ENCODE measurements around the gene ADAMTS20.

Gene ADAMTS20

GRCh38 chr12:43316520-43316919 lies 235.5 kb downstream of the ADAMTS20 start:
- Histone ChIP-seq H2BK12ac (ENCODE audit: low read length) (no peak overlapping the region), H3K23ac (ENCODE audit: low read depth, low read length, poor library complexity) (no peak overlapping the region), H2BK5ac (ENCODE audit: low read length) (no peak overlapping the region), H3K27ac (replicated peaks; ENCODE audit: low read length) (no peak overlapping the region), H3K27me3 (ENCODE audit: control insufficient read depth in 3 of 3, insufficient read depth in 3 of 3, low read depth in 1 of 3, low read length in 3 of 3) (no peaks in the 10 kb centered on the region), H3K4me2 (ENCODE audit: insufficient read depth, low read length, poor library complexity, severe bottlenecking) (no peak overlapping the region), H2AFZ (ENCODE audit: low read length) (no peak overlapping the region), H3K79me1 (ENCODE audit: low read depth, low read length) (no peaks in the 10 kb centered on the region), H3K9ac (ENCODE audit: low read depth, low read length, poor library complexity) (no peak overlapping the region), H3K4ac (ENCODE audit: low read length) (no peak overlapping the region), H2BK120ac (ENCODE audit: low read depth, low read length) (no peak overlapping the region), H4K91ac (ENCODE audit: low read depth, low read length, poor library complexity) (no peak overlapping the region), H3K4me3 (ENCODE audit: low read length in 2 of 2) (no peak overlapping the region), H3K14ac (ENCODE audit: low read length) (no peak overlapping the region), H3K18ac (ENCODE audit: low read length) (no peak overlapping the region), H3K4me1 (ENCODE audit: control insufficient read depth in 2 of 2, insufficient read depth in 1 of 2, low read depth in 1 of 2, low read length in 2 of 2) (peaks cover 0 to 2% of the 10 kb centered on the region in 2 donors), H3K36me3 (replicated peaks in 1 of 2; ENCODE audit: control insufficient read depth in 2 of 2, insufficient read depth in 2 of 2, low read length in 2 of 2) (no peaks in the 10 kb centered on the region), H2AK5ac (ENCODE audit: low read depth, low read length) (no peak overlapping the region), H4K8ac (ENCODE audit: low read depth, low read length) (no peak overlapping the region), H3K9me3 (replicated peaks in 1 of 2; ENCODE audit: control insufficient read depth in 2 of 2, insufficient read depth in 1 of 2, low read depth in 1 of 2, low read length in 2 of 2) (no peaks in the 10 kb centered on the region), H2BK15ac (ENCODE audit: low read length) (no peak overlapping the region)
- no peak for DNase-seq (ENCODE audit: low spot score)
- WGBS, 2 donors (ENCODE audit: extremely low coverage in 2 of 2, insufficient read length in 2 of 2, insufficient replicate concordance in 1 of 2): no CpG with 5 or more reads among the region's 1 CpG

- H3K4ac ChIP-seq (ENCODE audit: low read length): no peak overlapping the region
- H3K27ac ChIP-seq (replicated peaks; ENCODE audit: low read length): no peak overlapping the region
- H2BK15ac ChIP-seq (ENCODE audit: low read length): no peak overlapping the region
- H3K4me2 ChIP-seq (ENCODE audit: insufficient read depth, low read length, poor library complexity, severe bottlenecking): no peak overlapping the region
- no peak overlapping the region for H3K4me3 ChIP-seq (ENCODE audit: low read length in 2 of 2)
- no peaks in the 10 kb centered on the region for H3K36me3 ChIP-seq (replicated peaks in 1 of 2; ENCODE audit: control insufficient read depth in 2 of 2, insufficient read depth in 2 of 2, low read length in 2 of 2)
- H3K23ac ChIP-seq (ENCODE audit: low read depth, low read length, poor library complexity): no peak overlapping the region
- H2AFZ ChIP-seq (ENCODE audit: low read length): no peak overlapping the region
- H3K4me1 ChIP-seq (ENCODE audit: control insufficient read depth in 2 of 2, insufficient read depth in 1 of 2, low read depth in 1 of 2, low read length in 2 of 2): peaks cover 0 to 2% of the 10 kb centered on the region in 2 donors
- H2BK120ac ChIP-seq (ENCODE audit: low read depth, low read length): no peak overlapping the region
- H4K8ac ChIP-seq (ENCODE audit: low read depth, low read length): no peak overlapping the region
- H3K27me3 ChIP-seq (ENCODE audit: control insufficient read depth in 3 of 3, insufficient read depth in 3 of 3, low read depth in 1 of 3, low read length in 3 of 3): no peaks in the 10 kb centered on the region
- no peak overlapping the region for H2AK5ac ChIP-seq (ENCODE audit: low read depth, low read length)
- H3K14ac ChIP-seq (ENCODE audit: low read length): no peak overlapping the region
- H2BK5ac ChIP-seq (ENCODE audit: low read length): no peak overlapping the region
- H2BK12ac ChIP-seq (ENCODE audit: low read length): no peak overlapping the region
- no peaks in the 10 kb centered on the region for H3K79me1 ChIP-seq (ENCODE audit: low read depth, low read length)
- no peak overlapping the region for H4K91ac ChIP-seq (ENCODE audit: low read depth, low read length, poor library complexity)
- no peak for DNase-seq (ENCODE audit: low spot score)
- H3K9ac ChIP-seq (ENCODE audit: low read depth, low read length, poor library complexity): no peak overlapping the region
- no peak overlapping the region for H3K18ac ChIP-seq (ENCODE audit: low read length)
- no peaks in the 10 kb centered on the region for H3K9me3 ChIP-seq (replicated peaks in 1 of 2; ENCODE audit: control insufficient read depth in 2 of 2, insufficient read depth in 1 of 2, low read depth in 1 of 2, low read length in 2 of 2)
Observed at GRCh38 chr12:43315961-43316360, 236.0 kb downstream of the ADAMTS20 start.

- no peak overlapping the region for H3K27ac ChIP-seq (replicated peaks; ENCODE audit: low read length)
- WGBS, 2 donors (ENCODE audit: extremely low coverage in 2 of 2, insufficient read length in 2 of 2, insufficient replicate concordance in 1 of 2): no CpG with 5 or more reads among the region's 4 CpGs
- H3K18ac ChIP-seq (ENCODE audit: low read length): no peak overlapping the region
- H3K36me3 ChIP-seq (replicated peaks in 1 of 2; ENCODE audit: control insufficient read depth in 2 of 2, insufficient read depth in 2 of 2, low read length in 2 of 2): no peaks in the 10 kb centered on the region
- DNase-seq (ENCODE audit: low spot score): no peak
- H3K4me3 ChIP-seq (ENCODE audit: low read length in 2 of 2): no peak overlapping the region
- no peak overlapping the region for H2BK15ac ChIP-seq (ENCODE audit: low read length)
- H4K8ac ChIP-seq (ENCODE audit: low read depth, low read length): no peak overlapping the region
- H3K4me2 ChIP-seq (ENCODE audit: insufficient read depth, low read length, poor library complexity, severe bottlenecking): no peak overlapping the region
- H2BK12ac ChIP-seq (ENCODE audit: low read length): no peak overlapping the region
- peaks cover 0 to 2% of the 10 kb centered on the region in 2 donors for H3K4me1 ChIP-seq (ENCODE audit: control insufficient read depth in 2 of 2, insufficient read depth in 1 of 2, low read depth in 1 of 2, low read length in 2 of 2)
- H3K4ac ChIP-seq (ENCODE audit: low read length): no peak overlapping the region
- no peaks in the 10 kb centered on the region for H3K27me3 ChIP-seq (ENCODE audit: control insufficient read depth in 3 of 3, insufficient read depth in 3 of 3, low read depth in 1 of 3, low read length in 3 of 3)
- H3K9me3 ChIP-seq (replicated peaks in 1 of 2; ENCODE audit: control insufficient read depth in 2 of 2, insufficient read depth in 1 of 2, low read depth in 1 of 2, low read length in 2 of 2): no peaks in the 10 kb centered on the region
- H3K79me1 ChIP-seq (ENCODE audit: low read depth, low read length): no peaks in the 10 kb centered on the region
- no peak overlapping the region for H3K23ac ChIP-seq (ENCODE audit: low read depth, low read length, poor library complexity)
- H3K9ac ChIP-seq (ENCODE audit: low read depth, low read length, poor library complexity): no peak overlapping the region
- no peak overlapping the region for H2BK120ac ChIP-seq (ENCODE audit: low read depth, low read length)
- H4K91ac ChIP-seq (ENCODE audit: low read depth, low read length, poor library complexity): no peak overlapping the region
- H2BK5ac ChIP-seq (ENCODE audit: low read length): no peak overlapping the region
- no peak overlapping the region for H3K14ac ChIP-seq (ENCODE audit: low read length)
- H2AFZ ChIP-seq (ENCODE audit: low read length): no peak overlapping the region
- no peak overlapping the region for H2AK5ac ChIP-seq (ENCODE audit: low read depth, low read length)
Observed at GRCh38 chr12:43312991-43313505, 239.0 kb downstream of the ADAMTS20 start.

GRCh38 chr12:43310596-43310995 lies 241.4 kb downstream of the ADAMTS20 start:
- H2BK15ac ChIP-seq (ENCODE audit: low read length): no peak overlapping the region
- no peak for DNase-seq (ENCODE audit: low spot score)
- no peaks in the 10 kb centered on the region for H3K79me1 ChIP-seq (ENCODE audit: low read depth, low read length)
- no peak overlapping the region for H3K18ac ChIP-seq (ENCODE audit: low read length)
- H2AK5ac ChIP-seq (ENCODE audit: low read depth, low read length): no peak overlapping the region
- H3K27ac ChIP-seq (replicated peaks; ENCODE audit: low read length): no peak overlapping the region
- H2BK12ac ChIP-seq (ENCODE audit: low read length): no peak overlapping the region
- H2AFZ ChIP-seq (ENCODE audit: low read length): no peak overlapping the region
- H3K14ac ChIP-seq (ENCODE audit: low read length): no peak overlapping the region
- H2BK120ac ChIP-seq (ENCODE audit: low read depth, low read length): no peak overlapping the region
- no peak overlapping the region for H3K23ac ChIP-seq (ENCODE audit: low read depth, low read length, poor library complexity)
- no peak overlapping the region for H2BK5ac ChIP-seq (ENCODE audit: low read length)
- H3K4ac ChIP-seq (ENCODE audit: low read length): no peak overlapping the region
- H3K9me3 ChIP-seq (replicated peaks in 1 of 2; ENCODE audit: control insufficient read depth in 2 of 2, insufficient read depth in 1 of 2, low read depth in 1 of 2, low read length in 2 of 2): no peaks in the 10 kb centered on the region
- H3K4me1 ChIP-seq (ENCODE audit: control insufficient read depth in 2 of 2, insufficient read depth in 1 of 2, low read depth in 1 of 2, low read length in 2 of 2): no peaks in the 10 kb centered on the region
- no peak overlapping the region for H3K9ac ChIP-seq (ENCODE audit: low read depth, low read length, poor library complexity)
- no peaks in the 10 kb centered on the region for H3K27me3 ChIP-seq (ENCODE audit: control insufficient read depth in 3 of 3, insufficient read depth in 3 of 3, low read depth in 1 of 3, low read length in 3 of 3)
- H4K8ac ChIP-seq (ENCODE audit: low read depth, low read length): no peak overlapping the region
- no peaks in the 10 kb centered on the region for H3K36me3 ChIP-seq (replicated peaks in 1 of 2; ENCODE audit: control insufficient read depth in 2 of 2, insufficient read depth in 2 of 2, low read length in 2 of 2)
- no peak overlapping the region for H3K4me3 ChIP-seq (ENCODE audit: low read length in 2 of 2)
- H3K4me2 ChIP-seq (ENCODE audit: insufficient read depth, low read length, poor library complexity, severe bottlenecking): no peak overlapping the region
- H4K91ac ChIP-seq (ENCODE audit: low read depth, low read length, poor library complexity): no peak overlapping the region

Measured in neuronal stem cell (in vitro differentiated cells).